NCI-H2107 (cell line): ENCODE results near the gene TMEM97.
"Not testable (repeated sequence)": the region's sequence is repeated elsewhere in the genome, so short reads cannot be mapped to it uniquely, and the experiment has no call there.

ENCODE experiments used
- DNase-seq: peaks from one replicate; lab custom pipeline; 2025; lab: John Stamatoyannopoulos, UW

The TMEM97 gene

GRCh38 chr17:28338056-28338768, 19.2 kb downstream of the TMEM97 start:
- DNase-seq: no peak

- not testable (repeated sequence) for DNase-seq
Observed at GRCh38 chr17:28338769-28339212, 19.8 kb downstream of the TMEM97 start.

DNA sequence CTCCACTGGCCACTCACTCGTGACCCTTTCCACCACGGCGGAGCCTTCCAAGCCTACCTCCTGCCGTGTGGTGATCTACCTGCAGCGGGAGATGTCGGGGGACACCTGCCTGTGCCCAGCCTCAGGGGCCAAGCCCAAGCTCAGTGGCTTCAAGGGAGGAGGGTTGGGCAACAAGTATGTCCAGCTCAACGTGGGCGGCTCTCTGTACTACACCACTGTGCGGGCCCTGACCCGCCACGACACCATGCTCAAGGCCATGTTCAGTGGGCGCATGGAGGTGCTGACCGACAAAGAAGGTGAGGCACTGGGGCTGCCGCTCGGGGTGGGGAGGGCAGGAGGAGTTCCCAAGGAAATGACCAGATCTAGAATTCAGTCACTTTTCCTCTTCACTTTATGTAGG, 20.4 kb downstream of the TMEM97 start:
- DNase-seq: no peak

DNA sequence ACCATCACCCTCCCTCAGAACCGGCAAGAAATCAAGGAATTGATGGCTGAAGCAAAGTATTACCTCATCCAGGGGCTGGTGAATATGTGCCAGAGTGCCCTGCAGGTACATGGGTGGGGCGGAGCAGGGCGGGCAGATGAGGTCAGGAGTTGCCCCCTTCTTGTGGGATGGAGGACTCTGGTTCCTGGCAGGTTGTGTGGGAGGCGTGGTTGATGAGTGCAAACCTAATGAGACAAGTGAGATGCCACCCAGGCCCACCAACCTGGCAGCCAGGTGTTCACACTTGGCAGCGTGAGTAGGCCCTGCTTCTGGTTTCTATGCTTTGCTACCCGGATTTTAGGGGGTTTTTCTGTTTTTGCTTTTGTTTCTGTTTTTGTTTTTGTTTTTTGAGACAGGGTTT, 21.4 kb downstream of the TMEM97 start:
- no peak for DNase-seq

- DNase-seq: no peak
Observed at GRCh38 chr17:28341516-28341915, 22.5 kb downstream of the TMEM97 start.

- no peak for DNase-seq
Observed at GRCh38 chr17:28342313-28342712, 23.3 kb downstream of the TMEM97 start.

- DNase-seq: no peak
Observed at GRCh38 chr17:28343491-28343932, 24.5 kb downstream of the TMEM97 start.

GRCh38 chr17:28344011-28344410, 25.0 kb downstream of the TMEM97 start:
- no peak for DNase-seq

DNA sequence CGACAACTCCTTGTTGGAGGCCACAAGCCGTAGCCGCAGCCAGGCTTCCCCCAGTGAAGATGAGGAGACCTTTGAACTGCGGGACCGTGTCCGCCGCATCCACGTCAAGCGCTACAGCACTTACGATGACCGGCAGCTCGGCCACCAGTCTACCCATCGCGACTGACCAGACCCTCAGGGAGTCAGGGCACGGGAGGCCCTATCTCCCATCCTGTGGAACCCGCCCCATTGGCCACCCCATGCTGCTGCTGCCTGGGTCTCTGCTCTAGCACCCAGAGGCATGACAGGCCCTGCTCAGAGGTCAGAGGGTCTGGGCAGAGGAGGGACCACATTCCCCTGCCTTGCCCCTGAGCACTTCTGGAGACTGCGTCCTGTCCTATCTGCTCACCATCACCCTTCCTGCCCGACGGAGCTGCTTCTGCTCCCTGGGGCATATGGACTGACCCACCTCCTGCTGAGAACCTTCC, 25.5 kb downstream of the TMEM97 start:
- no peak for DNase-seq

DNA sequence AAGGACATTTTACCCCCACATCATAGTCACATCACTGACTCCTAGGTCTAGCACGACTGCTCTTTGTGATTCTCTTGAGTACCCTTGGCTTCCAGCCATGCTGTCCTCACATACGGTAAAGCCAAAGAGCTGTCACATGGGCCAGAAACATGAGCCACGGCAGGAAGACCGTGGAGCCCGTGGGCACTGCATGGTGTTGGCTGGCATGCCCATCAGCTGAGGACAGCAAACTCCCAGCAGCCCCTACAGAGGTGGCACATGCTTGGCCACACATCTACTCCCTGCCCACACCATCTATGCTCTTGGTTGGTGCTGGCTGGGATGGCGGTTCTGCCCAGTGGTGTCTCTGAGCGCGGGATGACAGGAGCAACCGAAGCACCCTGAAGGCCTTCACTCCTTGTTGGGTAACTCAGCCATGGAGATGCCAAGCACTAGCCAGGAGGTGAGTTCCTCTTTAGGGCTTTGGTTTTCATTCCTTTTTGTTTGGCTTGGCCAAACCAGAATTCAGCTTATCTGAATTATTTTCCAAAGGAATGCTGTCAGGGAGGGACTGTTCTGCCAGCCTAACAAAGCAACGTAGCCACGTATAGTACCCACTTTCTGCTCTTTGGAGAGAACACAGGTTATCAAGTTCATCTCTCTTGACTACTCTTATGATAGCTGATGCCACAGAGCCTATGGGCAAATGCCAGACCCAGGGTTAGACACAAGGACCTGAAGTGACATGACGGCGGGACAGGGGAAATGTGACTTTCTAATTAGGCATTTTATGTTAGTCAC, 26.6 kb downstream of the TMEM97 start:
- no peak for DNase-seq

DNA sequence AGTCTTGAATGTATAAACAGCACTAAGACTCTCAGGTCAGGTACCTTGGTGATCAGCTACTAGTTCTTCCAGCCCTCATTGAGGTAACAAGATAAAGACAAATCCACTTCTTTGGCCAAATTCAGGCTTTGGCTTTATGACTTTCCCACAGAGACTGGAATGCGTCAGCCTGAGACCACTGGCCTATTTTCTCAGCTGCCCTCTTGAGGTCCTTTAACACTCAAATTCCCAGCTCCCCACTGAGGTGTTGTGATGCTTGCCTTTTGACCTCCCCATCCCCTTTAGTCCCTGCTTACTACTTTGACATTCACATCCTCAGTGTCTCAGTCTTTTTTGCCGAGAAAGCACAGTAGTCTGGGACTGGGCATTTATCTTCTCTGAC, 27.2 kb downstream of the TMEM97 start:
- no peak for DNase-seq

GRCh38 chr17:28346746-28347246, 27.8 kb downstream of the TMEM97 start:
- no peak for DNase-seq

GRCh38 chr17:28347261-28347891, 28.4 kb downstream of the TMEM97 start:
- no peak for DNase-seq

DNA sequence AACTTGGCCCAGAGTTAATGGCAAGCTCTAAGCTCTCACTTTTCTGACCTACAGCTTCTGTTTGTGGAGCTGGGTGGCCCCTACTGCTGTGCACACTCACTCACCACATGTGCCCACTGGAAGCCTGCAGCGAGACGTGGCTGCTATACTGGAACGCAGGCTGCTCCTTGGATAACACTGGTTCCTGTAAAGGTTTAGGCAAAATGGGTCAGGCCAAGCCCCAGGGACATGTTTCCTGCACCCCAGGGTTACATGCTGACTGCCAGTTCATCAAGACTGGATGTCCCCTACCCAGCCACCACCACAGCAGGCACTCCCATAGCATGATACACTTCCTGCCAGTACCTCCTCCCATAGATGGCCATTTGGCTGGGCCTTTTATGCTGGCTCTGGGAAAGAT, 30.0 kb downstream of the TMEM97 start:
- DNase-seq: no peak

DNA sequence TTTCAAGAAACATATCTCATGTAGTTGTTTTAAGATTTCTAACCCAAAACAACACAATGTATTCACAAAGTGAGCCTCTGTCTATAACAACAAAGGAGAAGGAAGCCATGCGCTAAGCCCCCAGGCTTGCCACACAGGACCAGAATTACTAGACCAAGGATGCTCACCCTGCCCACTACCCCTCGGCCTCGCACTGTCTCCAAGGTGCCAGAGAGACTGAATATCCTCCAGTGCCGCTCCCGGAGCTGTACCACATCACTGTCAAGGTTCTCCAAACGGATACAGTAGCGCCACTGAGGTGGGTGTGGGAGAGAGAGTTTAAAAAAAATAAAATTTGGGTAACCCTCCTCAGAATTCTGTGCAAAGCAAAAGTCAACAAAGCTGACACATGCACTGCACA, 31.3 kb downstream of the TMEM97 start:
- DNase-seq: no peak

- peak; percentile 87 for DNase-seq
Observed at GRCh38 chr17:28357061-28357900, 38.3 kb downstream of the TMEM97 start, which contains the start of gene POLDIP2. Gene POLDIP2 (minus strand): TSS chr17:28357527. CDS start chr17:28357448, 79 bp downstream.

DNA sequence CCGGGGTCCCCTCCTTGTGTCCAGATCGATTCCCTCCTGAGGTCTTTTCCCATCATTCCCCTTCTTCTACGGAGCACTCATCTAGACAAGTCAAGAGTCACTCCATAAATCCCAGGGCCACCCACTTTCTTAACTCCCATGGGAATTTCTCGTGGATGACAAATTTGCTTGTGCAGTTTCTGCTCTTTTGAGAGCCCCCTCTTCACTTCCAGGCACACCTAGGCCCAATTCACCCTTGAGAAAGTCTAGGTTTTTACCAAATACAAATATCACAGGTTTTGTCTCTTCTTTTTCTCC, 38.8 kb downstream of the TMEM97 start:
- no peak for DNase-seq

GRCh38 chr17:28363186-28363585, 44.2 kb downstream of the TMEM97 start:
- DNase-seq: no peak

DNA sequence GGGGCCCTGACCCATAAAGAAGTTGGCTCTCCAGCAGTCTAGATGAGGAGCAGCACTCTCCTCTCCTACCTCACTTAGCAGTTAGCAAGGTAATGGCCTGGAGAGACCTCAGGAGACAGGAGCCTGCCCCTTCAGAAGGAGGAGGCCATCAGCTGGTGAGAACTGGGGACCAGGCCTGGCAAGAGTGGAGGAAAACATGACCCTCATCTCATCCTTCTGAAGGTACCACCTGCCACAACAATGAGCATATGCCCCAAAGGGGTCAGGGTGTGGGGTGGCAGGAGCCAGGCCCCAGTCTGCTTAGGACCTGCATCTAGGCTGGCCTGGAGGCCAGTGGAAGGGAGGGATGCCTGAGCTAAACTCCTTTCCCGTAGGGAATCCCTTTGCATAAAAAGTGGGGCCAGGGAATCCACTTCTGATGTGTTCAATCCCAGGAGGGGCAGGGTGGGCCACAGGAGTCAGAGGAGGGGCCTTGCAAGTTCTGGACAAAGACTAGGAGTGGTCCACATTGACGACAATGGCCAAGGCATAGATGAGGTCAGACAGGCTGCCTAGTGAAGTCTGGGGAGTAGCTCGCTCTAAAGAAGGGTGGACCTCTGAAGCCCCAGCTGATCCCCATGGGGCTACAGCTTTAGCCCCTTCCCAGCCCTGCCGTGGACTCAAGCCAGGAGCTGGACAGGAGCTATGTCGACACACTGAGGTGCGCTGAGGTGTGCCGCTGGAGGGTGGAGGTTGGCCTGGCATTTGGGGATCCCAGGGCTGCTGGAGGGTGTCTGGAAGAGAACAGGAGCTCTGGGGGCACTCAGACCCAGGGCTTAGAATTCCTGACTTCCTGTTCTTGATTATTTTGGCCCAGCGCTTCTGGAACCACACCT, 45.0 kb downstream of the TMEM97 start:
- no peak for DNase-seq

DNA sequence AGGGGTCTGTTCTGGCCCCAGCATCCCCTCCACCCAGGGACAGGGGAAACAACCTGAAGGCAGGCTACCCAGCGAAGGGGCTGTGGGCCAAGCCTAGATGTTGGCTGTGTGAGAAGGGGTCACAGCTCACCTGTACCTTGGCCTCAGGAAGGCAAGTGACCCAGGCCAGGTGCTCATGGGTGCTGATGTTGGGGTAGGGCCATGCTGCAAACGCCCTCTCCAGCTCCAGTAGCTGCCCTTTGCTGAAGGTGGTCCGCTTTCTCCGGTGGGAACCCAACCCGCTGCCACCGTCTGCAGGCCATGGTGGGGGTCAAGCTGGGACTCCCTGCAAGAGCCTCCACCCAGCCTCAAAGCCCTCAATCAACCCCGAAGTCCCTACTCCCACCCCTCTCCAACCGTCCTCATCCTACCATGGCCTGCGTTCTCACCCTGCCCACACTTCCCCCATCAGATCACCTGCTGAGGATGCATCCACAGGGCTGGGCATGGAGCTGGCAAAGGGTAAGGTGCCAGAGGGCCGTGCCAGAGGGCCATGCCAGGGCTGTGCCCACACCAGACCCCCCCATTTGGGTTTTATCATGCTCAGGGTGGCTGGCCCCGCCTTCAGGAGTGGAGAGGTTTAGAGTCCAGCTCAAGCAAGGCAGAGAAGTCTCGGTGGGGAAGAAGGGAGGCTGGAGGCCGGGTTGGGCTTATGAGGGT, 45.8 kb downstream of the TMEM97 start, which contains the start of gene SEBOX:
TSS of gene SEBOX (minus strand) at position 535 of the 699 bp plus-strand sequence. CDS start at position 487, 48 bp downstream.
- DNase-seq: no peak
